Ovary (tissue), 9 donors: ENCODE measurements around the gene SEMA3E. TPM values are rescaled to one million over a fixed set of nuclear protein-coding genes. Genes with fewer than 3 reads are reported as not detected.
"Not testable (repeated sequence)": the region's sequence is repeated elsewhere in the genome, so short reads cannot be mapped to it uniquely, and the experiment has no call there.

Source experiments
- DNase-seq, 5 donors: peaks; one replicate each; pipeline ENCODE4 v3.0.0-alpha.2; 2019 to 2020
- H3K27ac ChIP-seq, 2 donors: fragments of 200-600 bp; one replicate each; pipeline versions ENCODE4 v1.5.1 to v1.8.0; 2019 to 2022
- H3K27me3 ChIP-seq: fragments of 200-600 bp; one replicate; pipeline ENCODE4 v1.8.0; 2022
- H3K36me3 ChIP-seq: fragments of 200-600 bp; sonication (generic); one replicate; pipeline ENCODE4 v1.5.1; 2019
- H3K4me1 ChIP-seq: one replicate; pipeline ENCODE4 v1.8.1; 2013; ENCODE audit warnings: mild to moderate bottlenecking, moderate library complexity; ENCODE audit not compliant: insufficient read depth
- H3K4me3 ChIP-seq: fragments of 200-600 bp; sonication (generic); one replicate; pipeline ENCODE4 v1.5.1; 2017
- H3K9me3 ChIP-seq, 2 donors: fragments of 200-600 bp in 1 of 2; sonication (generic) in 1 of 2; one replicate each; pipeline versions ENCODE4 v1.5.1 to v1.8.1; 2013 to 2019; ENCODE audit warnings: mild to moderate bottlenecking in 1 of 2, moderate library complexity in 1 of 2
- CTCF ChIP-seq, 3 donors: fragments of 450-650 bp in 2 of 3; fragments of 200-600 bp in 1 of 3; IDR thresholded peaks; one replicate each; pipeline versions ENCODE4 v1.5.1 to v1.8.0; 2016 to 2022; ENCODE audit warnings: antibody characterized with exemption in 3 of 3, mild to moderate bottlenecking in 1 of 3
- EP300 ChIP-seq: sonication (generic); formaldehyde crosslinking; IDR thresholded peaks from one replicate; pipeline ENCODE4 v1.6.1; 2017; ENCODE audit warnings: antibody characterized with exemption
- POLR2A ChIP-seq: fragments of 450-650 bp; IDR thresholded peaks from one replicate; pipeline ENCODE4 v1.6.1; 2017; ENCODE audit warnings: antibody characterized with exemption, mild to moderate bottlenecking, moderate library complexity
- WGBS, 3 donors: extraction: QIAGEN DNeasy Blood & Tissue Kit in 1 of 3; methylation state at CpG; one replicate each; pipeline versions ENCODE4 v1.1.5 to v1.1.7; 2013 to 2017; 5-methylcytosine and 5-hydroxymethylcytosine counted together
- intact Hi-C, 4 donors: fragments of 100-400 bp; cut with DNase I; formaldehyde crosslinking; loops; one replicate each; pipeline versions ENCODE4 v1.11.0 to v1.15.1; 2022 to 2023
- polyA plus RNA-seq, 2 donors: library from polyadenylated mRNA; stranded (reverse); fragments of 200-250 nt in 1 of 2; fragments of 350-450 nt in 1 of 2; fragmentation: Illumina TruSeq in 1 of 2; extraction: RNeasy Lipid Tissue Mini Kit (QIAGEN cat#74804) in 1 of 2; gene quantifications; one replicate each; pipeline ENCODE4 v1.2.3, GENCODE V29; 2013 to 2014
- total RNA-seq, 7 donors: library from RNA; depleted of rRNA in 2 of 7; stranded (reverse); fragments of >200 nt in 2 of 7; fragmentation: NEBNext Ultra II Directional in 3 of 7; extraction: Animal tissue kit (Norgen Biotek cat#: 25700) in 3 of 7; gene quantifications; one replicate each; pipeline versions ENCODE4 v1.1.0 to v1.2.4, GENCODE V29; 2016 to 2023
- donor health status: DM: no; HTN: no; CAD: no; lungs with moderate emphysema.
- donor health status: DM: no; HTN: no; CAD: no.
- donor health status: Bipolar disorder and iron deficiency.
- donor health status: DM: yes; HTN: yes; CAD: no.
- donor health status: DM: no; HTN: no; CAD: no.
- donor health status: DM: yes; HTN: yes; CAD: no.

Gene SEMA3E
- total and polyA plus RNA-seq, 9 donors, result 0.10 to 2.2 (median 0.42) TPM; not detected in 2

- H3K4me1 ChIP-seq, result no peaks in the 10 kb centered on the region
- intact Hi-C loops, result no loop called here
- H3K9me3 ChIP-seq, result no peaks in the 10 kb centered on the region
- no peaks in the 10 kb centered on the region for H3K27me3 ChIP-seq
- DNase-seq, result no peak
- H3K4me3 ChIP-seq, result no peak overlapping the region
- WGBS, 3 donors, result 68 to 84% (median 81%) methylated on average over 1 of the region's 1 CpG
- TF ChIP-seq POLR2A, result no peak
- no peak for TF ChIP-seq EP300
- no peak for TF ChIP-seq CTCF (IDR thresholded peaks at IDR 0.05)
- no peaks in the 10 kb centered on the region for H3K36me3 ChIP-seq
- no peak overlapping the region for H3K27ac ChIP-seq
Observed at GRCh38 chr7:83574616-83575015, 74.3 kb downstream of the SEMA3E start.

GRCh38 chr7:83562960-83563359 is 86.0 kb downstream of the SEMA3E start:
- H3K27ac ChIP-seq, result no peak overlapping the region
- TF ChIP-seq POLR2A, result no peak
- no peak for TF ChIP-seq EP300
- no peak for TF ChIP-seq CTCF (IDR thresholded peaks at IDR 0.05)
- no peak overlapping the region for H3K4me3 ChIP-seq
- 64 to 77% (median 74%) methylated on average over 2 of the region's 2 CpGs for WGBS, 3 donors
- no peaks in the 10 kb centered on the region for H3K36me3 ChIP-seq
- DNase-seq, result no peak
- H3K27me3 ChIP-seq, result no peaks in the 10 kb centered on the region
- no peaks in the 10 kb centered on the region for H3K9me3 ChIP-seq
- H3K4me1 ChIP-seq, result no peaks in the 10 kb centered on the region
- intact Hi-C loops, result no loop called here

- H3K4me3 ChIP-seq, result no peak overlapping the region
- 92 to 97% (median 93%) methylated on average over 1 of the region's 1 CpG for WGBS, 3 donors
- DNase-seq, result no peak
- TF ChIP-seq CTCF (IDR thresholded peaks at IDR 0.05) (no peak), POLR2A (no peak), EP300 (no peak)
- H3K27me3 ChIP-seq, result no peaks in the 10 kb centered on the region
- intact Hi-C loops, result no loop called here
- H3K27ac ChIP-seq, result no peak overlapping the region
- no peaks in the 10 kb centered on the region for H3K9me3 ChIP-seq
- no peaks in the 10 kb centered on the region for H3K36me3 ChIP-seq
- H3K4me1 ChIP-seq, result no peaks in the 10 kb centered on the region
Observed at GRCh38 chr7:83562289-83562688, 86.7 kb downstream of the SEMA3E start.

GRCh38 chr7:83559887-83560286 is 89.1 kb downstream of the SEMA3E start:
- no peaks in the 10 kb centered on the region for H3K27me3 ChIP-seq
- no peaks in the 10 kb centered on the region for H3K9me3 ChIP-seq
- TF ChIP-seq CTCF (IDR thresholded peaks at IDR 0.05) (no peak), POLR2A (no peak), EP300 (no peak)
- H3K27ac ChIP-seq, result no peak overlapping the region
- no peaks in the 10 kb centered on the region for H3K4me1 ChIP-seq
- H3K4me3 ChIP-seq, result no peak overlapping the region
- DNase-seq, result no peak
- intact Hi-C loops, result no loop called here
- H3K36me3 ChIP-seq, result no peaks in the 10 kb centered on the region
- WGBS, 3 donors, result 65 to 76% (median 68%) methylated on average over 3 of the region's 3 CpGs

GRCh38 chr7:83552556-83552955 is 96.4 kb downstream of the SEMA3E start:
- intact Hi-C loops, H3K4me1 ChIP-seq, DNase-seq, H3K4me3 ChIP-seq, H3K27me3 ChIP-seq, H3K9me3 ChIP-seq, H3K27ac ChIP-seq, H3K36me3 ChIP-seq: not testable (repeated sequence)
- WGBS, 3 donors, result 52 to 66% (median 64%) methylated on average over 3 of the region's 3 CpGs
